Smooth muscle cell (in vitro differentiated cells): ENCODE data around the gene MTNR1A. TPM values are rescaled to one million over a fixed set of nuclear protein-coding genes. Genes with fewer than 3 reads are reported as not detected.

Experiments
- DNase-seq: peaks from one replicate; lab custom pipeline; 2025; ENCODE audit not compliant: unreplicated experiment; lab: John Stamatoyannopoulos, UW
- H2AFZ ChIP-seq: fragments of 200-600 bp; sonication (generic); 2 replicates; pipeline ENCODE4 v1.6.0; 2016; ENCODE audit warnings: antibody characterized with exemption, low read depth, mild to moderate bottlenecking
- H3F3A ChIP-seq: fragments of 200-600 bp; sonication (generic); 2 replicates; pipeline ENCODE4 v1.6.0; 2017; ENCODE audit warnings: antibody characterized with exemption, low read depth
- H3K27ac ChIP-seq: fragments of 200-600 bp; sonication (generic); 2 replicates; pipeline ENCODE4 v1.5.1; 2016; ENCODE audit warnings: low read depth, mild to moderate bottlenecking
- H3K27me3 ChIP-seq: fragments of 200-600 bp; sonication (generic); 2 replicates; pipeline ENCODE4 v1.6.1; 2016; ENCODE audit warnings: low read depth, mild to moderate bottlenecking
- H3K36me3 ChIP-seq: fragments of 200-600 bp; sonication (generic); 2 replicates; pipeline ENCODE4 v1.5.1; 2016; ENCODE audit warnings: low read depth
- H3K4me1 ChIP-seq: fragments of 200-600 bp; sonication (generic); 2 replicates; pipeline ENCODE4 v1.5.1; 2016; ENCODE audit warnings: low read depth
- H3K4me2 ChIP-seq: fragments of 200-600 bp; sonication (generic); 2 replicates; pipeline ENCODE4 v1.6.0; 2016; ENCODE audit warnings: mild to moderate bottlenecking
- H3K4me3 ChIP-seq: fragments of 200-600 bp; sonication (generic); 2 replicates; pipeline ENCODE4 v1.5.1; 2016; ENCODE audit warnings: mild to moderate bottlenecking
- H3K79me2 ChIP-seq: fragments of 200-600 bp; sonication (generic); 2 replicates; pipeline ENCODE4 v1.6.0; 2016; ENCODE audit warnings: low read depth, mild to moderate bottlenecking
- H3K9ac ChIP-seq: fragments of 200-600 bp; sonication (generic); 2 replicates; pipeline ENCODE4 v1.6.0; 2016; ENCODE audit warnings: low read depth
- H3K9me3 ChIP-seq: fragments of 200-600 bp; sonication (generic); replicated peaks from 2 replicates; pipeline ENCODE4 v1.5.1; 2016; ENCODE audit warnings: low read depth
- H4K20me1 ChIP-seq: fragments of 200-600 bp; sonication (generic); 2 replicates; pipeline ENCODE4 v1.6.0; 2016; ENCODE audit warnings: low read depth
- WGBS: methylation state at CpG from one replicate; pipeline ENCODE4 v1.1.7; 2016; ENCODE audit warnings: low lambda C conversion rate; 5-methylcytosine and 5-hydroxymethylcytosine counted together
- polyA plus RNA-seq: library from polyadenylated mRNA; unstranded; fragments of >200 nt; fragmentation: Nextera tagmentation; extraction: Ambion mirVana; gene quantifications from 2 replicates; pipeline ENCODE4 v1.2.1, GENCODE V29; 2016
- total RNA-seq: library from RNA; depleted of rRNA; stranded (reverse); fragments of >200 nt; gene quantifications from 2 replicates; pipeline ENCODE4 v1.2.3, GENCODE V29; 2014
- TF ChIP-seq, protein P1 (sequence below): fragments of 200-600 bp; sonication (generic); IDR thresholded peaks from 2 replicates; pipeline ENCODE4 v1.5.1; 2017; ENCODE audit warnings: borderline replicate concordance, mild to moderate bottlenecking, antibody characterized with exemption; ENCODE audit not compliant: insufficient read depth, poor library complexity, severe bottlenecking

MTNR1A gene
- total and polyA plus RNA-seq, 2 experiments from 2014 or later, result not detected

DNA sequence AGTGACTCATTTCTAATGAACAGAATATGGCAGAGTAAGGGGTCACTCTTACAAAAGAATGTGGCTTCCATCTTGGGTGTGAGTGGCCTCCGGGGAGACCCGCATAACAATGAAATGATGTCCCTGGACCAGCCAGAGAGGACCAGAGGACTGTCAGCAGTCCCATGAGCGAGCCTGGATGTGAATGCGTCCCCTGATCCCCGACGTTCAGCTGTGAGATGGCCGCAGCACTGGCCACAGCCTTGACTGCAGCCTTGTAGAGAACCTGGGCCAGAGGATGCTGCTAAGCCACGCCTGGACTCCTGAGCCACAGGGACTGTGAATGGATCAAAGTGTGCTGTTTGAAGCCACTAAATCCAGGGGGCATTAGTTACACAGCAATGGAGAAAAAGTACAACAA, 53.8 kb downstream of the MTNR1A start:
- no peak for DNase-seq
- Histone ChIP-seq H3K4me3 (no peak overlapping the region), H3K27me3 (no peaks in the 10 kb centered on the region), H3K9me3 (no peaks in the 10 kb centered on the region), H3K36me3 (no peaks in the 10 kb centered on the region), H3K27ac (no peak overlapping the region), H3K4me1 (no peaks in the 10 kb centered on the region), H3K79me2 (no peaks in the 10 kb centered on the region), H2AFZ (no peak overlapping the region), H4K20me1 (no peaks in the 10 kb centered on the region), H3K4me2 (no peak overlapping the region), H3K9ac (no peak overlapping the region), H3F3A (no peaks in the 10 kb centered on the region)
- TF ChIP-seq, protein P1, sequence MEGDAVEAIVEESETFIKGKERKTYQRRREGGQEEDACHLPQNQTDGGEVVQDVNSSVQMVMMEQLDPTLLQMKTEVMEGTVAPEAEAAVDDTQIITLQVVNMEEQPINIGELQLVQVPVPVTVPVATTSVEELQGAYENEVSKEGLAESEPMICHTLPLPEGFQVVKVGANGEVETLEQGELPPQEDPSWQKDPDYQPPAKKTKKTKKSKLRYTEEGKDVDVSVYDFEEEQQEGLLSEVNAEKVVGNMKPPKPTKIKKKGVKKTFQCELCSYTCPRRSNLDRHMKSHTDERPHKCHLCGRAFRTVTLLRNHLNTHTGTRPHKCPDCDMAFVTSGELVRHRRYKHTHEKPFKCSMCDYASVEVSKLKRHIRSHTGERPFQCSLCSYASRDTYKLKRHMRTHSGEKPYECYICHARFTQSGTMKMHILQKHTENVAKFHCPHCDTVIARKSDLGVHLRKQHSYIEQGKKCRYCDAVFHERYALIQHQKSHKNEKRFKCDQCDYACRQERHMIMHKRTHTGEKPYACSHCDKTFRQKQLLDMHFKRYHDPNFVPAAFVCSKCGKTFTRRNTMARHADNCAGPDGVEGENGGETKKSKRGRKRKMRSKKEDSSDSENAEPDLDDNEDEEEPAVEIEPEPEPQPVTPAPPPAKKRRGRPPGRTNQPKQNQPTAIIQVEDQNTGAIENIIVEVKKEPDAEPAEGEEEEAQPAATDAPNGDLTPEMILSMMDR, result no peak
- WGBS, result 90% methylated on average over 8 of the region's 8 CpGs

DNA sequence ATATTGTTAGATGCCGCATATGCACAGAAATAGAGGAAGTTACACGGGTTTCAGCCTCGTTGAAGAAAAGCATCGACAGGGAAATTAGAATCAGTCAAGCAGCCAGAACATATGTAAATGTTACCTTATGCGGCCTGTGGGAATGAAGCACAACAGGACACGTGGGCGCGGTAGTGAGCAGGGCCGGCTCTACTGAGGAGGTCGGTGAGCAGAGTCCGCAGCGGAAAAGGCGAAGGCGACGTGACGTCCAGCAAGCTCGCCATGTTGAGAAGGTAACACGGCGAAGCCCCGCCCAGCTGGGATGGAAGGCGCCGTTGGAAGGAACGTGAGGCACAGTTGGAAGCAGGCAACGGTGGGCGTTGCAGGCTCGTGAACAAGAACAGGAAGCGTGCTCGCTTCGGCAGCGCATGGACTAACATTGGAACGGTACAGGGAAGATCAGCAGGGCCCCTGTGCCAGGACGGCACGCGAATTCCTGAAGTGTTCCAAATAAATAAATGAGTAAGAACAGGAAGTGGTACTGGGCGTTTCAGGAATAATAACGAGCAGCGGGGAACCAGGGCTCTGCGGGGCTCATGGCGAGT, 54.6 kb downstream of the MTNR1A start:
- Histone ChIP-seq H3K9me3 (no peaks in the 10 kb centered on the region), H2AFZ (no peak overlapping the region), H4K20me1 (no peaks in the 10 kb centered on the region), H3K27me3 (no peaks in the 10 kb centered on the region), H3K4me1 (no peaks in the 10 kb centered on the region), H3K79me2 (no peaks in the 10 kb centered on the region), H3K36me3 (no peaks in the 10 kb centered on the region), H3F3A (no peaks in the 10 kb centered on the region), H3K4me2 (no peak overlapping the region), H3K27ac (no peak overlapping the region), H3K4me3 (no peak overlapping the region), H3K9ac (no peak overlapping the region)
- TF ChIP-seq, protein P1, result no peak
- DNase-seq, result no peak
- WGBS, result 92% methylated on average over 39 of the region's 39 CpGs

DNA sequence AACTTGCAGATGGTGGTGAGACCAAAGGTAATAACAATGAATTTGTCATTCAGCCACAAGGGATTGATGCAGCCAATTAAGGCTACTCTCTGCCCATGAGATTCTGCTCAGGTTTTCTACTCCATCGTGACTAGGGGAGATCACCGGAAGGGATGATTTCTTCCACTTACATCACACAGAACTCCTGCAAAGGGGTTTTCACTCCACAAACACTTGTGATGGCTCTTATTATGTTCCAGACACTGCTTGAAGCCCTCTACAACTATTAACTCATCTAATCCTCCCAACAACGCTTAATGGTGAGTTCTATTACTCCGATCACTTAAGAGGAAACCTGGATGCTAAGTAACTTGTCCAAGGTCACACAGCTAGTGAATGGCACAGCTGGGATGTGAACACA, 55.9 kb downstream of the MTNR1A start:
- TF ChIP-seq, protein P1, result no peak
- Histone ChIP-seq H3K4me3 (no peak overlapping the region), H3K27ac (no peak overlapping the region), H3F3A (no peaks in the 10 kb centered on the region), H3K27me3 (no peaks in the 10 kb centered on the region), H3K36me3 (no peaks in the 10 kb centered on the region), H2AFZ (no peak overlapping the region), H4K20me1 (no peaks in the 10 kb centered on the region), H3K79me2 (no peaks in the 10 kb centered on the region), H3K4me1 (no peaks in the 10 kb centered on the region), H3K4me2 (no peak overlapping the region), H3K9me3 (no peaks in the 10 kb centered on the region), H3K9ac (no peak overlapping the region)
- DNase-seq, result no peak
- WGBS, result 96% methylated on average over 4 of the region's 4 CpGs

DNA sequence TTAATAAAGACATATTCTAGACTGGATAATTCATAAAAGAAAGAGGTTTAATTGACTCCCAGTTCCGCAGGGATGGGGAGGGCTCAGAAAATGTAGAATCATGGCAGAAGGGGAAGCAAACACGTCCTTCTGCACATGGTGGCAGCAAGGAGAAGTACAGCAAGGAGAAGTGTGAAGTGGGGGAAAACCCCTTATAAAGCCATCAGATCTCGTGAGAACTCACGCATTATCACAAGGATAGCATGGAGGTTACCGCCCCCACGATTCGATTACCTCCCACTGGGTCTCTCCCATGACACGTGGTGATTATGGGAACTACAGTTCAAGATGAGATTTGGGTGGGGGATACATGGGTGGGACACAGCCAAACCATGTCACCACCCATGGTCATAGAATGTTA, 58.3 kb downstream of the MTNR1A start:
- 84% methylated on average over 8 of the region's 8 CpGs for WGBS
- H3K9ac ChIP-seq, result no peak overlapping the region
- no peaks in the 10 kb centered on the region for H3K36me3 ChIP-seq
- H3K27me3 ChIP-seq, result no peaks in the 10 kb centered on the region
- no peak overlapping the region for H3K4me2 ChIP-seq
- no peak overlapping the region for H2AFZ ChIP-seq
- no peak overlapping the region for H3K4me3 ChIP-seq
- H3K79me2 ChIP-seq, result no peaks in the 10 kb centered on the region
- H3K9me3 ChIP-seq, result no peaks in the 10 kb centered on the region
- H3K4me1 ChIP-seq, result no peaks in the 10 kb centered on the region
- no peaks in the 10 kb centered on the region for H3F3A ChIP-seq
- TF ChIP-seq, protein P1, result no peak
- DNase-seq, result no peak
- no peak overlapping the region for H3K27ac ChIP-seq
- no peaks in the 10 kb centered on the region for H4K20me1 ChIP-seq
